ENCODE data around the gene MPLKIP. TPM values are rescaled to one million over a fixed set of nuclear protein-coding genes. Genes with fewer than 3 reads are reported as not detected.

The MPLKIP gene
- total and polyA plus RNA-seq, 2 of the 4 experiments (the other 2 are of a cell fraction): 12.7 to 28.9 TPM

GRCh38 chr7:40167291-40167690 is 32.9 kb upstream of the MPLKIP start:
- TF ChIP-seq USF2 (IDR thresholded peaks at IDR 0.05; ENCODE audit: low read depth, low read length) (no peak), RCOR1 (IDR thresholded peaks at IDR 0.05; ENCODE audit: insufficient replicate concordance, low read length) (no peak)
- Histone ChIP-seq H3K79me1 (ENCODE audit: low read depth in 1 of 2, low read length in 2 of 2) (no peaks in the 10 kb centered on the region), H3K4me3 (ENCODE audit: insufficient read depth, low read depth, low read length) (no peak overlapping the region), H4K5ac (ENCODE audit: low read depth, low read length) (no peak overlapping the region), H3K56ac (ENCODE audit: extremely low read depth, insufficient read depth, low read length) (no peak overlapping the region), H3K4me1 (ENCODE audit: control insufficient read depth, insufficient read depth, low read length) (no peaks in the 10 kb centered on the region), H3K9me1 (ENCODE audit: insufficient read depth, low read length) (no peaks in the 10 kb centered on the region; the same call in 1 of the 2 replicates), H3K18ac (ENCODE audit: low read depth, low read length) (no peak overlapping the region), H3K27ac (ENCODE audit: insufficient read depth, low read length) (no peak overlapping the region), H2BK20ac (ENCODE audit: low read depth, low read length) (no peak overlapping the region), H2AFZ (replicated peaks; ENCODE audit: low read length, poor library complexity) (no peak overlapping the region), H2BK5ac (ENCODE audit: low read depth, low read length, poor library complexity, severe bottlenecking) (no peak overlapping the region), H4K8ac (ENCODE audit: low read depth in 2 of 2, low read length in 2 of 2) (no peak overlapping the region), H3K9me3 (ENCODE audit: control insufficient read depth, insufficient read depth, low read length) (no peaks in the 10 kb centered on the region), H3K36me3 (ENCODE audit: control insufficient read depth, insufficient read depth, low read length) (no peaks in the 10 kb centered on the region), H2AK9ac (replicated peaks; ENCODE audit: low read depth, low read length, poor library complexity) (no peak overlapping the region), H2AK5ac (ENCODE audit: low read depth, low read length) (no peak overlapping the region), H4K91ac (ENCODE audit: insufficient read depth, low read depth, low read length) (no peak overlapping the region), H3K27me3 (ENCODE audit: control insufficient read depth, insufficient read depth, low read length) (no peaks in the 10 kb centered on the region), H3K4ac (ENCODE audit: low read depth, low read length) (no peak overlapping the region), H2BK15ac (ENCODE audit: low read depth, low read length) (no peak overlapping the region), H3K23ac (ENCODE audit: low read depth, low read length) (no peak overlapping the region), H3K9ac (ENCODE audit: low read depth, low read length) (no peak overlapping the region), H4K20me1 (ENCODE audit: insufficient read depth, low read length) (no peaks in the 10 kb centered on the region), H3K14ac (replicated peaks; ENCODE audit: low read depth, low read length) (no peak overlapping the region), H2BK120ac (ENCODE audit: low read depth, low read length) (no peak overlapping the region), H3K4me2 (ENCODE audit: low read depth, low read length) (no peak overlapping the region)
- dilution Hi-C loops (cut with HindIII; ENCODE audit: low sequenced_read_pairs, unreplicated experiment) (no loop called here), intact Hi-C loops (cut with micrococcal nuclease) (no loop called here), in situ Hi-C loops (cut with MboI; ENCODE audit: low sequenced_read_pairs) (no loop called here)
- ChIA-PET CTCF (interaction anchor here (0.6 to 0.8 kb wide), 2 partner anchors 17 to 54 kb away, joined by 3 to 4 read pairs; no protein-coding TSS in a partner anchor), POLR2A (ENCODE audit: unreplicated experiment) (no interaction called here)
- 100% methylated on average over 1 of the region's 3 CpGs; no CpG with 5 or more reads in 1 of the 2 experiments for WGBS, 2 experiments (ENCODE audit: extremely low coverage in 2 of 2, insufficient read length in 1 of 2)
- no TSS peak for BruUV-seq (replicated peaks)
- DNase-seq (no peak), ATAC-seq (ENCODE audit: low read depth) (no peak)

Measured in IMR-90 (cell line).